ENCODE measurements around the gene DEFB131B.
"Not testable (repeated sequence)": the region's sequence is repeated elsewhere in the genome, so short reads cannot be mapped to it uniquely, and the experiment has no call there.

Gene DEFB131B

DNA sequence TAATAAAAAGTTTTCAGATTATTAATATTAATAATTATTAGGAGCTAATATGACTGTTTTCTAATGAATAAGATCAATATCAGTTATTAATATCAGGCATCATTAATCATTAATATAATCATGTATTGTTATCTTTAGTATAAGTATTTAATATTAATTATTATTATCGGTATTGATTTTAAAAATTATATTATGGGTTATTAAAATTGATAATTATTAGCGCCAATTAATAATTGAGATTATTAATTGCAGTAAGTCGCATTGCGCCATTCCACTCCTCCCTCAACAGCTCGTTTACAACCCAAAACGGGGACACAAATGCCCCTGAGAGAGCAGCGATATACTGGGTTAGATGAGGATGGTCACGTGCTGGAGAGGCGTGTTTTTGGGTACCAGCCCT is 30.0 kb downstream of the DEFB131B start:
- no peak for DNase-seq
- intact Hi-C loops (cut with DNase I): no loop called here

DNA sequence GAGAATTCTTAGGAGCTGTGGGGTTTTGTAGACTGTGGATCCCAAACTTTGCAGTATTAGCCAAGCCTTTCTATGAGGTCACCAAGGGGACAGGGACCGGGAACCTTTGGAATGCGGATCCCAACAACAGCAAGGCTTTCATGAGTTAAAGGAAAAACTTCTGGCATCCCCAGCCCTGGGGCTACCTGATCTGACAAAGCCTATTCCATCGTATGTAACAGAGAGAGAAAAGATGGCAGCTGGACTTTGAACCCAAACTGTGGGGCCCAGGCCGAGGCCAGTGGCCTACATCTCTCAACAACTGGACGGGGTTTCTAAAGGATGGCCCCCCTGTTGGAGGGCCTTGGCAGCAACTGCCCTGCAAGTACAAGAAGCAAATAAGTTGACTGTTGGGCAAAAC is 32.5 kb downstream of the DEFB131B start:
- intact Hi-C loops (cut with DNase I); DNase-seq: not testable (repeated sequence)

DNA sequence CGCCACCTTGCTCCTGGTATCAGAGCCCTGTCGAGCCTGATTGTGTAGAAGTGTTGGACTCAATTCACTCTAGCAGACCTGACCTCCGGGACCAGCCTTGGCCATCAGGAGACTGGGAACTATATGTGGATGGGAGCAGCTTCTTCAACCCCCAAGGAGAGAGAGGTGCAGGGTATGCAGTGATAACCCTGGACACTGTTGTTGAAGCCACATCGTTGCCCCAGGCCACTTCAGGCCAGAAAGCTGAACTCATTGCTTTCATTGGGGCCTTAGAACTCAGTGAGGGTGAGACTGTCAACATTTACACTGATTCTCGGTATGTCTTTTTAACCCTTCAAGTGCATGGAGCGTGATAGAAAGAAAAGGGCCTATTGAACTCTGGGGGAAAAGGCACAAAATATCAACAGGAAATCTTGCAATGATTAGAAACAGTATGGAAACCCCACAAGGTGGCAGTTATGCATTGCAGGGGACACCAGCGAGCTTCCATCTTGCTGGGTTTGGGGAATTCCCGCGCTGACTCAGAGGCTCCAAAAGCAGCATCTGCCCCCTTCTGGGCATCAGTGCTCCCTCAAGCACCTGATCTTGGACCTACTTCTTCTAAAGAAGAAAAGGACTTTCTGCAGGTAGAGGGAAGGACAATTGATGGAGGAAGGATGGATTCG is 33.2 kb downstream of the DEFB131B start:
- DNase-seq; intact Hi-C loops (cut with DNase I): not testable (repeated sequence)

DNA sequence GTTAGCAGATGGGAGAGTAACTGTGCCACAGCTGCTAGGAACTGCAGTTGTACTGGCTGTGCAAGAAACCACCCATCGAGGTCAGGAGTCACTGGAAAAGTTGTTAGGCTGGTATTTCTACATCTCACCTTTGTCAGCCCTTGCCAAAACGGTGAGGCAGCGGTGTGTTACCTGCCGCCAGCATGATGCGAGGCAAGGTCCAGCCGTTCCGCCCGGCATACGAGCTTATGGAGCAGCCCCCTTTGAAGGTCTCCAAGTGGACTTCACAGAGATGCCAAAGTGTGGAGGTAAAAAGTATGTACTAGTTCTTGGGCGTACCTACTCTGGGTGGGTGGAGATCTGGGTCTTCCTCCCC is 33.7 kb downstream of the DEFB131B start:
- intact Hi-C loops (cut with DNase I); DNase-seq: not testable (repeated sequence)

DNA sequence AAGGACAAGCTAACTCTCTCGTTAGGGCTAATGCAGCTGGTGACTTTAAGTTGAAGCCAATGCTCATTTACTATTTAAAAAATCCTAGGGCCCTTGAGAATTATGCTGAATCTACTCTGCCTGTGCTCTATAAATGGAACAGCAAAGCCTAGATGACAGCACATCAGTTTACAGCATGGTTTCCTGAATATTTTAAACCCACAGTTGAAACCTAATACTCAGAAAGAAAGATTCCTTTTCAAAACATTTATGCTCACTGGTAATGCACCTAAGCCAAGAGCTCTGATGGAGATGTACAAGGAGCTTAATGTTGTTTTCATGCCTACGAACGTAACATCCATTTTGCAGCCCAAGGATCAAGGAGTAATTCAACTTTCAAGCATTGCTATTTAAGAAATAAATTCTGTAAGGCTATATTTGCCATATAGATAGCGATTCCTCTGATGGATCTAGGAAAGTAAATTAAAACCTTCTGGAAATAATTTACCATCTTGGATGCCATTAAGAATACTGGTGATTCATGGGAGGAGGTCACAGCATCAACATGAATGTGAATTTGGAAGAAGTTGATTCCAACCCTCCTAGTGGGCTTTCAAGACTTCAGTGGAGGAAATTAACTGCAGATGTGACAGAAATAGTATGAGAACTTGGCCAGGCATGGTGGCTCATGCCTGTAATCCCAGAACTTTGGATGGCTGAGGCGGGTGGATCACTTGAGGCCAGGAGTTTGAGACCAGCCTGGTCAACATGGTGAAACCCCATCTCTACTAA is 35.7 kb downstream of the DEFB131B start:
- intact Hi-C loops (cut with DNase I): no loop called here

DNA sequence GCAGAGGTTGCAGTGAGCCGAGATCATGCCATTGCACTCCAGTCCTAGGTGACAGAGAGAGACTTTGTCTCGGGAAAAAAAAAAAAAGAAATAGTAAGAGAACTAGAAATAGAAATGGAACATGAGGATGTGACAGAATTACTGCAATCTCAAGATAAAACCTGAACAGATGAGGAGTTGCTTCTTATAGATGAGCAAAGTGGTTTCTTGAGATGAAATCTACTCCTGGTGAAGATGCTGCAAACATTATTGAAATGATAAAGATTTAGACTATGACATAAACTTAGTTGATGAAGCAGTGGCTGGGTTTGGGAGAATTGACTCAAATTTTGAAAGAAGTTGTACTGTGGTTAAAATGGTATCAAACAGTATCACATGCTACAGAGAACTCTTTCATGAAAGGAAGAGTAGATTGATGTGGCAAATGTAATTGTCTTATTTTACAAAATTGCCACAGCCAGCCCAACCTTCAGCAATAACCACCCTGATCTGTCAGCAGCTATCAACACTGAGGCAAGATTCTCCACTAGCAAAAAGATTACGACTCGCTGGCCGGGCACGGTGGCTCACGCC is 36.5 kb downstream of the DEFB131B start:
- intact Hi-C loops (cut with DNase I): no loop called here
- DNase-seq: no peak

More for the DNA sequence above, 35.7 kb downstream of the DEFB131B start:
- DNase-seq: no peak

DNA sequence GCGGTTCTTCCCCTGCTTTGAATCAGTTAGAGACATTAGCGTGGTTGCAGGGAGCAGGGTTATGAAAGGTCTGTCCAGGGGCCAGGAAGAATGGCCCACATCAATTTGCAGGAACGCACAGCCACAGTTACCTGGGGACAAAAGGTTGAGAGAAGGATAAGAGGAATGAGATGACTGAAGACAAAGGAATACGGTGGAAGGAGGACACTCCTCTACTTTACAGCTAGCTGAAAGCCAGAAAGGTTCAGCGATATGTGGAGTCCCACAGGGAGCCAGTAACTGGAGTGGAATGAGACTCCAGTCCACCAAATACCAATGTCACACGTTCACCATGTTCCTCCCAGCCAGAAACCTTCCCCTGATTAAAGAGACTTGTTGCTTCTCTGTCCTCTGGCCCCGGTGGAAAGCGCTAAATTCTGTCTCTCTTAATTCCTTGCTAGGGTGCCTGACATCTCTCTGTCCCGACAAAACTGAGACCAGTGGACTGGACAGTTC is 39.4 kb downstream of the DEFB131B start:
- intact Hi-C loops (cut with DNase I): no loop called here
- DNase-seq: no peak

DNA sequence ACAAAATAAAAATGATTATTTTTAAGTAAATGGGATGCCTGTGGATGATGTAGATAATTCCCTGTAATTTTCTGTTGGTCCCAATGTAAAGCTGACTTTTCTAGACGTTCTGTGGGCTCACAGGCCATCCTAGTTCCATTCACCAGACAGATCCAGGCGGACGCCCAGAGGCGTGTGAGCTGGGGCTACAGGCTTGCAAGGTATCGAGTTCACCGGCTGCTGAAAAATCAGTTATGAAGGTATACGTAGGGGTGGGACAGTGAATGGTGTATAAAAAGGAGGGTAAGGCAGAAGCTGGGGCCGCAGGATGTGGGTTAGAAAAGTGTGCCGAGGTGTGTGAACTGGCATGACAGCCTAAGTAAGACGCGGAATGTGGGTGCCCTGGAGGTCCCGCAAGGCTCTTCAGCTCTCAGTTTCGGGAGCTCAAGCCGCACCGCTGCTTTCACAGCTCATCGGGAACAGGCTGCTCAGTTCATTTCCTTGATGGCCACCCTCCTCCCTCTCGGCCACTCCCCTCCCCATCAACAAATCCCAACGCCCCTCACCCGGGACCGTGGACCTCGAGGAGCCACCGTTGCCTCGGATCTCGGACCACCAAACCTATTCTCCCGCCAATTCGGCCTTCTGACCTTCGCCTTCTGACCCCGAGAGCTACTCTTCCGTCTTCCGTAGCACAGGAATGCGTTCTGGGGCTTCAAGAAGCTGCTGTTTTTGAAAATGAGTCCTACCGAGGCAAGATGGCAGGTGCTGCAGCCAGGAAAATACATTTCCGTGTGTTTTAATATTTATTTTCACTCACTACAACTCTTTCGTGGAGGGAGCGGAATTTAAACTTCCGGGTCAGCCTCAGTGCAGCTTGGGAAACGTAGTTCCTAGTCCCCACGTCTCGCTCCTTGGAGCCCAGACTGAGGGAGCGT is 49.8 kb downstream of the DEFB131B start, which contains the start of gene XNDC1N:
Gene XNDC1N, minus strand, starts transcription at position 775 of the 917 bp plus-strand sequence. CDS start 5,241 bp downstream, outside the sequence.
- peak; percentile 55 to 94 (median 86) for DNase-seq
- intact Hi-C loops (cut with DNase I): no loop called here

DNA sequence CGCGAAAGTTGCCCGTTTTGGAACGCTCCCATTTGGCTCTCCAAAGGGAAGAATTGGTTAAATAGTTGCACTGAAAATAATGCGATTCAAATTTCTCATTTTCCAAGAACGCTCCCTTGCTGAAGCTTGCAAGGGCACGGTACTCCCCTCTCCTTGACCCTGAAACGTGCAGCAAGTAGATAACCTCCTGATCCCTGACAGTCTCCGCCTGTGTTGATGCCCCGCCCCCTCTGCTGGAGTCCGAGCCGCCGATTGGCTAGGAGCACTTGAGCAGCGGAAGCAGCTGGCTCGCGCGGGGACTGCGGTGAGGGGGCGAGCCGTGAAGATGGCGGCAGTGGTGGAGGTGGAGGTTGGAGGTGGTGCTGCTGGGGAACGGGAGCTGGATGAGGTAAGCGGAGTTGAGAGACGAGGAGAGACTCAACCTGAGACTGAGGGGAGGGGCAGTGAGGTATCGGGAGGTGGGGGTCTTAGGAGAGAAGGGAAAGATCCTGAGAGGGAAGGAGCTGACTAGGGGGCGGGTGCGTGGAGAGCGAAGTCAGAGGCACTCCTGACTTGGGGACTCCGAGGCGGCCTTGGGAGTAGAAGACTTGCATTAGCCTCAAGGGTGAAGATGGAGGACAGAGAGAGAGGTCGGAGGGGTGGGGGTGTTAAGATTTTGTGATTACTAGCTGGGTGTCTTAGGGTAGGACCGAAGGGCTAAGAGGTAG is 50.6 kb downstream of the DEFB131B start, which contains the start of gene RNF121:
Gene RNF121, plus strand, starts transcription at position 310 of the 707 bp plus-strand sequence. Its CDS starts 16 bp downstream, at position 326.
- intact Hi-C loops (cut with DNase I): no loop called here
- DNase-seq: peak; percentile 98 to 100 (median 99)

DNA sequence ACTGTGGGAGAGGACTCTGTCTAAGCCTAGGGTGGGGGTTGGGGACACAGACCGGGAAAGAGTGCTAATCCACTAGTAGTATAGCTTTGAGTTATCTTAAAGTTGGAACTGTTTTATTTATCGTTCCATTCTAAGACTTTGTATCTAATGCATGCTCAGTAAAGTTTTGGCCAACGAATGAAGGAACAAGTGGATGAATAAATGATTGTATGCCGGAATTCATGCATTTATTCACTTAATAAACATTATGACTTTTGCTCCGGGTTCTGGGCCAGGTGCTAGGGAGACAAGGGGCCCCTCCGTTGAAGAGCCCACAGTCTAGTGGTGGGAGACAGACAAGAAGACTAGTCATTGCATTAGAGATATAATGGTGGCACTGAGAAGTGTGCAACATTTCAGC is 51.2 kb downstream of the DEFB131B start:
- intact Hi-C loops (cut with DNase I): no loop called here
- peak in 1 of 42 donors; percentile 5 for DNase-seq

DNA sequence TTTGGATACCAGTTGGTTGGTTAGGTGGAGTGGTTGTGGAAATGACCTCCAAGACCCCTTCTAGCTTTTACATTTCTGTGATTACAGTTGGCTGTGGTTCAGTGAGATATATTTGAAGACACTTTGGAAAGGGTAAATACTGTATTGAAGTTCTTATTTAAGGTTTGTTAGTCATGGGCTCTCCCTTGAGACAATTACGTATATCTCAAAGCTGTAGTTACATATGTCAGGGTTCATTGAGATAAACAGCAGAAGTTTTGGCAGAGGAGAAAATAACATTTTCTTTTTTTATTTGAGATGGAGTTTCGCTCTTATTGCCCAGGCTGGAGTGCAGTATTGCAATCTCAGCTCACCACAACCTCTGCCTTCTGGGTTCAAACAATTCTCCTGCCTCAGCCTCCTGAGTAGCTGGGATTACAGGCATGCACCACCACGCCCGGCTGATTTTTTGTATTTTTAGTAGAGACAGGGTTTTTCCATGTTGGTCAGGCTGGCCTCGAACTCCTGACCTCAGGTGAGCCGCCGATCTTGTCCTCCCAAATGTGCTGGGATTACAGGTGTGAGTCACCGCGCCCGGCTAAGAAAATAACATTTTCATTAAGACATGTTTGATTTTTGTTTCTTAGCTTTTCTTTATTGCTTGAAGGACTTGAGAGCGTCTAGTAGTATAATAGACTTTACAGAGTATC is 52.4 kb downstream of the DEFB131B start:
- no peak for DNase-seq
- intact Hi-C loops (cut with DNase I): no loop called here

DNA sequence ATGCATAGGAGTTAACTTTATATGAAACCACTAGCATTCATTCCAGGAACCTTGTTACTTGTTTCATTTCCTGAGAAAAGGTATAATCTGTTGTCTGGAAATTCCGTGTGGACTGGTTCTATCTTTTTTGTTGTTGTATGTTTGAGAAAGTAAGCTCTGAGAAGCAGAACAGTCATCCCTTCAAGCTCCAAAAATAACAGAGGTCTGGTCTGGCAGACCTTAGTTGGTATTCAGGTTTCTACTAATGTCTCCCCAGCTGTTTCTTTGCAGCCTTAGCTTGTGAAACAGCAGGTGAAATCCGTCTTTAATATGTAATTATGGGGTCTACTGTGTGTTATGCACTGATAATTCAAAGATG is 53.0 kb downstream of the DEFB131B start:
- DNase-seq: no peak
- intact Hi-C loops (cut with DNase I): no loop called here

DNA sequence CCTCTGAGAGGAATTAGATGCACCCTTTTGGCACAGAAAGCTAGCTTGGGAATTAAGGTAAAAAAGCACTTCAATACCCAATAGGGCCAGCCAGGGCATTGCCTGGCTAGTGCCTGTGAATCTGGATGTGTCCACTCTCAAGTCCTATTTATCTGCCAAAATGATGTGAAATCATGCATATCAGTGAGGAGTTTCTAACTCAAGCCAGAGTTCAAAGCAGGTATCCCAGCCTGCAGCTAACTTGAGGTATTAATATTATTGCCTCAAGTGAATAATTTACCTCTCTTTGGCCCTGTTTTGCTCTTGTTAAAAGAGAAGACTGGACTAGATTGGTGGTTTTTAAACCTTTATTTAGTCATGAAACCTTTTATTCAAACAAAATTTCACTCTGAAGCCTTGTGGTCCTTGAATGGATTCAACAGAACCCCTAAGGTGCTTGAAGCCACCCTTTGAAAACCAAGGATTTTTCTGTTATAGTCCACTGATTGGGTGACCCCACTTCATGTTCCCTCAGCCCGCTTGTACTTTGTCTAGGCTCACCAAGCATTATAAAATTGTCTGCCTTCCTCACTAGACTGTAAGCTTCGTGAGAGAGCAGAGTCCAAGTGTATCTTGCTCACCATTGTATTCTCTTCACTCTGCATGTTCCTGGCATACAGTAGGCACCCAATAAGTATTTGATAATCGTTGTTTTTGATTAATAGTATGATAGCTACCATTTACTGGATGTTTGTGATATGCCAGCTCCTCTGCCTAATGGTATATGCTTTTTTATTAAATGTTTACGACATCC is 55.1 kb downstream of the DEFB131B start:
- intact Hi-C loops (cut with DNase I): no loop called here
- no peak for DNase-seq

All from head of caudate nucleus (tissue), 42 donors.